Measurements from ENCODE around the gene LMBRD2.
A peak's percentile ranks its signal among the peaks of the same experiment; 100 is the strongest.
"Not testable (repeated sequence)": the region's sequence is repeated elsewhere in the genome, so short reads cannot be mapped to it uniquely, and the experiment has no call there.

LMBRD2 gene

GRCh38 chr5:36161361-36161760 lies 9.7 kb upstream of the LMBRD2 start:
- DNase-seq (ENCODE audit: low spot score), result no peak

GRCh38 chr5:36160617-36161016 lies 8.9 kb upstream of the LMBRD2 start:
- no peak for DNase-seq (ENCODE audit: low spot score)

GRCh38 chr5:36158144-36158543 lies 6.5 kb upstream of the LMBRD2 start:
- peak; percentile 44 for DNase-seq (ENCODE audit: low spot score)

GRCh38 chr5:36156619-36157018 lies 4.9 kb upstream of the LMBRD2 start:
- DNase-seq (ENCODE audit: low spot score), result no peak

GRCh38 chr5:36156121-36156601 lies 4.5 kb upstream of the LMBRD2 start:
- DNase-seq (ENCODE audit: low spot score), result peak; percentile 78

- DNase-seq (ENCODE audit: low spot score), result no peak
These were observed 3.6 kb upstream of the LMBRD2 start for GRCh38 chr5:36155291-36155690.

GRCh38 chr5:36153726-36154125 lies 2.0 kb upstream of the LMBRD2 start:
- DNase-seq (ENCODE audit: low spot score), result no peak

GRCh38 chr5:36153298-36153677 lies 1.6 kb upstream of the LMBRD2 start:
- DNase-seq (ENCODE audit: low spot score), result no peak

GRCh38 chr5:36152324-36153297 lies 924 bp upstream of the LMBRD2 start:
- no peak for DNase-seq (ENCODE audit: low spot score)

- peak; percentile 34 for DNase-seq (ENCODE audit: low spot score)
These were observed 832 bp downstream of the LMBRD2 start for GRCh38 chr5:36150676-36151433.

GRCh38 chr5:36147681-36148080 lies 4.0 kb downstream of the LMBRD2 start:
- DNase-seq (ENCODE audit: low spot score), result no peak

- no peak for DNase-seq (ENCODE audit: low spot score)
These were observed 5.3 kb downstream of the LMBRD2 start for GRCh38 chr5:36146390-36146789.

GRCh38 chr5:36145311-36145710 lies 6.4 kb downstream of the LMBRD2 start:
- no peak for DNase-seq (ENCODE audit: low spot score)

- no peak for DNase-seq (ENCODE audit: low spot score)
These were observed 12.6 kb downstream of the LMBRD2 start for GRCh38 chr5:36138900-36139683.

GRCh38 chr5:36136581-36136980 lies 15.1 kb downstream of the LMBRD2 start:
- DNase-seq (ENCODE audit: low spot score), result no peak

GRCh38 chr5:36135988-36136387 lies 15.7 kb downstream of the LMBRD2 start:
- no peak for DNase-seq (ENCODE audit: low spot score)

GRCh38 chr5:36133009-36133408 lies 18.7 kb downstream of the LMBRD2 start:
- DNase-seq (ENCODE audit: low spot score), result not testable (repeated sequence)

GRCh38 chr5:36129666-36130065 lies 22.0 kb downstream of the LMBRD2 start:
- DNase-seq (ENCODE audit: low spot score), result not testable (repeated sequence)

GRCh38 chr5:36128795-36129194 lies 22.9 kb downstream of the LMBRD2 start:
- no peak for DNase-seq (ENCODE audit: low spot score)

GRCh38 chr5:36125868-36126267 lies 25.8 kb downstream of the LMBRD2 start:
- DNase-seq (ENCODE audit: low spot score), result no peak

- DNase-seq (ENCODE audit: low spot score), result no peak
These were observed 40.4 kb downstream of the LMBRD2 start for GRCh38 chr5:36111238-36111637.

All from D341Med (cell line).